ENCODE data around the gene PARVG.

The PARVG gene

GRCh38 chr22:44197271-44197670 is 16.5 kb downstream of the PARVG start:
- DNase-seq: no peak

GRCh38 chr22:44199164-44199563 is 18.4 kb downstream of the PARVG start:
- no peak for DNase-seq

GRCh38 chr22:44199866-44200265 is 19.1 kb downstream of the PARVG start:
- no peak for DNase-seq

- DNase-seq: no peak
Observed at GRCh38 chr22:44200451-44200850, 19.7 kb downstream of the PARVG start.

GRCh38 chr22:44200855-44201550 is 20.3 kb downstream of the PARVG start:
- no peak for DNase-seq

- no peak for DNase-seq
Observed at GRCh38 chr22:44201665-44202064, 20.9 kb downstream of the PARVG start.

- DNase-seq: no peak
Observed at GRCh38 chr22:44202261-44202789, 21.6 kb downstream of the PARVG start.

- DNase-seq: no peak
Observed at GRCh38 chr22:44203203-44203602, 22.5 kb downstream of the PARVG start.

- DNase-seq: no peak
Observed at GRCh38 chr22:44204739-44205515, 24.2 kb downstream of the PARVG start.

GRCh38 chr22:44205516-44206329 is 25.0 kb downstream of the PARVG start:
- DNase-seq: no peak

- DNase-seq: no peak
Observed at GRCh38 chr22:44206330-44206645, 25.6 kb downstream of the PARVG start.

GRCh38 chr22:44206696-44207095 is 26.0 kb downstream of the PARVG start:
- DNase-seq: no peak

GRCh38 chr22:44207173-44207980 is 26.7 kb downstream of the PARVG start:
- DNase-seq: no peak

GRCh38 chr22:44207981-44208317 is 27.2 kb downstream of the PARVG start:
- DNase-seq: no peak

- DNase-seq: no peak
Observed at GRCh38 chr22:44209343-44209742, 28.6 kb downstream of the PARVG start.

- no peak for DNase-seq
Observed at GRCh38 chr22:44210722-44211121, 30.0 kb downstream of the PARVG start.

GRCh38 chr22:44211256-44211945 is 30.7 kb downstream of the PARVG start:
- DNase-seq: no peak

GRCh38 chr22:44211946-44212930 is 31.5 kb downstream of the PARVG start:
- no peak for DNase-seq

- no peak for DNase-seq
Observed at GRCh38 chr22:44212936-44213335, 32.2 kb downstream of the PARVG start.

GRCh38 chr22:44213489-44214043 is 32.8 kb downstream of the PARVG start:
- DNase-seq: no peak

GRCh38 chr22:44214187-44214586 is 33.5 kb downstream of the PARVG start:
- DNase-seq: no peak
